Activated naive CD8-positive, alpha-beta T cell treated with anti-CD3 and anti-CD28 coated beads, Interleukin-2, amount 50 U/mL, for 24 hours (primary cell): ENCODE results near the gene TFAP2A.

Experiments used
- ATAC-seq: fragments of 150-1000 bp; cut with Tn5 transposase; one replicate; pipeline ENCODE4 v1.10.0; 2021
- DNase-seq: peaks from one replicate; pipeline ENCODE4 v3.0.0; 2021
- H3K27ac Mint-ChIP-seq: one replicate; pipeline ENCODE4 v1.8.0; 2021; ENCODE audit warnings: mild to moderate bottlenecking, mixed read lengths
- H3K27me3 Mint-ChIP-seq: one replicate; pipeline ENCODE4 v1.8.0; 2021; ENCODE audit warnings: mixed read lengths
- H3K36me3 Mint-ChIP-seq: one replicate; pipeline ENCODE4 v1.8.0; 2021; ENCODE audit warnings: low read depth, mixed read lengths
- H3K4me1 Mint-ChIP-seq: one replicate; pipeline ENCODE4 v1.8.0; 2021; ENCODE audit warnings: mixed read lengths
- H3K4me3 Mint-ChIP-seq: one replicate; pipeline ENCODE4 v1.8.0; 2021; ENCODE audit warnings: mild to moderate bottlenecking, moderate library complexity, mixed read lengths
- H3K9me3 Mint-ChIP-seq: one replicate; pipeline ENCODE4 v1.8.0; 2021; ENCODE audit warnings: mixed read lengths

TFAP2A gene

GRCh38 chr6:10414756-10415616 is at the start of gene TFAP2A:
TSS of gene TFAP2A (minus strand) at chr6:10415074. CDS start at chr6:10414991, 83 bp downstream.
- peaks cover 11% of the 10 kb centered on the region for H3K9me3 Mint-ChIP-seq
- DNase-seq (no peak), ATAC-seq (no peak)
- peaks cover 48% of the 10 kb centered on the region for H3K4me1 Mint-ChIP-seq
- H3K4me3 Mint-ChIP-seq: peak within 1 kb of the TSS; percentile 77
- H3K36me3 Mint-ChIP-seq: peaks cover 16% of the 10 kb centered on the region
- H3K27me3 Mint-ChIP-seq: peaks cover 85% of the 10 kb centered on the region
- peak within 1 kb of the TSS; percentile 42 for H3K27ac Mint-ChIP-seq

DNA sequence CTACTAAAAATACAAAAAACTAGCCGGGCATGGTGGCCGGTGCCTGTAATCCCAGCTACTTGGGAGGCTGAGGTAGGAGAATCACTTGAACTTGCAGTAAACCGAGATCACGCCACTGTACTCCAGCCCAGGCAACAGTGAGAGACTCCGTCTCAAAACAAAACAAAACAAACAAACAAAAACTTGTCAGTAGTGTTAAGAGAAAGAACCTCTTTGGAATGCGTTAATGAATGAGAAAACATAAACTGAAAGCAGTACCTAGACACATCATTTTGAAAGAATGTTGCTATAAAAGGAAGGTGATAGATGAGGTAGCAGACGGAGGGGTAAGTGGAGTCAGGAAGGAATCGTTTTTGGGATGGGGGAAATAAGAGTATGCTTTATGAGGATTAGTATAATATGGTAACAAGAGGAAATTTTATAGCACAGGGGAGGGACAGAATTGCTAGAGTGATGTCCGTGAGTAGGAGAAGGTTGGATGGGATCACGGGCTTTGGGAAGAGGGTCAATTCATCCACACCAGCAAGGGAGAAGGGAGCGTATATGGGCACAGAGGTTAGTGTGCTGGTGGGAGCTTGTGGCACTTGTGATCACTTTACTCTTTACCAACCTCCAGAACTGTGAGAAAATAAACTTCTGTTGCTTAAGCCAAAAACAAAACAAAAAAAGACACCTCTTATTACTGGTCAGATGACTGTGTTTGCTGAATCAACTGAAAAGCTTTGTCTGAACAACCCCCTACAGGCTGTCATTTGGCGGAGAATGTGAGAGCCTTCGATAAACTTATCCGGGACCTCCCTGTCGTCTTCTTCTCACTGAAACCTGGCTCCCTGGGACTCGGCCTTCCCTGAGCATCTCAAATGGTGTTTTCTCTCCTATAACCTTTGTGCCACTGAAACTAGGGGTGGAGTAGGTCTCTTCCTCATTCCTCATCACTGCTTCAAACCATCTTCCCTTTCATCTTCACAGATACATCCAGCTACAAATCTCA is 48.9 kb upstream of the TFAP2A start:
- DNase-seq (no peak), ATAC-seq (no peak)
- Mint-ChIP-seq H3K4me1 (no peaks in the 10 kb centered on the region), H3K27me3 (peaks cover 16% of the 10 kb centered on the region), H3K27ac (no peak overlapping the region), H3K9me3 (no peaks in the 10 kb centered on the region), H3K4me3 (no peak overlapping the region), H3K36me3 (no peaks in the 10 kb centered on the region)

GRCh38 chr6:10463040-10463439 is 48.2 kb upstream of the TFAP2A start:
- H3K27ac Mint-ChIP-seq: no peak overlapping the region
- no peaks in the 10 kb centered on the region for H3K9me3 Mint-ChIP-seq
- DNase-seq (no peak), ATAC-seq (no peak)
- no peaks in the 10 kb centered on the region for H3K36me3 Mint-ChIP-seq
- H3K4me1 Mint-ChIP-seq: no peaks in the 10 kb centered on the region
- no peak overlapping the region for H3K4me3 Mint-ChIP-seq
- H3K27me3 Mint-ChIP-seq: peaks cover 19% of the 10 kb centered on the region

DNA sequence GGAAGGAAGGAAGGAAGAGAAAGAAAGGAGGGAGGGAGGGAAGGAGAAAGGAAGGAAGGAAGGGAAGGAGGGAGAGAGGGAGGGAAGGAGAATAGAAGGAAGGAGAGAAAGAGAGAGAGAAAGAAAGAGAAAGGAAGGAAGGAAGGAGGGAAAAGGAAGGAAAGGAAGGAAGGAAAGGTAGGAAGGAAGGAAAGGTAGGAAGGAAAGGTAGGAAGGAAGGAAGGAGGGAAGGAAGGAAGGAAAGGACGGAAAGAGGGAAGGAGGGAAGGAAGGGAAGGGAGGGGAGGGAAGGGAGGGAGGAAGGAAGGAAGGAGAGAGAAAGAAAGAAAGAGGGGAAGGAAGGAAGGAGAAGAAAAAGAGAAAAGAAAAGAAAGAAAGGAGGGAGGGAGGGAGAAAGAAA is 47.0 kb upstream of the TFAP2A start:
- Mint-ChIP-seq H3K4me3 (no peak overlapping the region), H3K36me3 (no peaks in the 10 kb centered on the region), H3K27me3 (peaks cover 23% of the 10 kb centered on the region), H3K27ac (no peak overlapping the region), H3K9me3 (no peaks in the 10 kb centered on the region), H3K4me1 (no peaks in the 10 kb centered on the region)
- no peak for ATAC-seq
- DNase-seq: no peak

DNA sequence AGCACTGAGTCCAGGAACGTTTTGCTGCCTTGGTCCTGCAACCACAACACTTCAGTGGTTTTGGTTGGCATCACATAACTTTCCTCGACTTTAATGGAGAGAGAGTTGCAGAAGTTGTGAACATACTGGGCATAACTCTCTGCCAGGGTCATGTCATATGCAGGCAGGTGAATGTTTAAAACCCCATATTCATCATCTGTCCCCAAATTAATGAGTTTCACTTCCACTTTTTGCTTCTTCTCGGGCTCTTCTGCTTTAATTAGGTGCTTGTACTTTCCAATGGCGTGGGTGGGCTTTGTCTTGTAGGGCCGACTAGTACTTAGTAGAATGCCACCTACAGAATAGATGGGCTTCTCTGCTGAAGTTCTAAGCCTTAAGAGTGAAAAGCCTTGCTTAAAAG is 45.2 kb upstream of the TFAP2A start:
- no peaks in the 10 kb centered on the region for H3K4me1 Mint-ChIP-seq

DNA sequence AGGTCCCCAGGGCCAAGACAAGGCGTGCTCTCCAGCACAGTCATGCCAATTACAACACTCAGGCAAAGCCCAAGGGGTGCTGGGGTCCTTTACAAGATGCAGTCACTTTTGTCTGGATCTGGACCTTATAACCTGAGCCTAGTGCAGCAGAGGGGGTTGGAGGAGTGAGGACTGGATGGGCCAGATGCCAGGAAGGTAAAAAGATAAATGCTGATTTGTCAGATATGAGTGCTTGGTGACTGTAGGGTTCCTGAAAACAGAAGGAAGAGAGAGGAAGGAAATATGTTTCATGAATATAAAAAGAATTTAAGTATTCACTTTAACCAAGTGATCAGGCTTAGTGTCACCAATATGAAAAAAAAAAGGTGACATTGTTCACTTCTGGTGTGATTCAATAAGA is 43.4 kb upstream of the TFAP2A start:
- DNase-seq (no peak), ATAC-seq (no peak)
- no peaks in the 10 kb centered on the region for H3K36me3 Mint-ChIP-seq
- H3K4me1 Mint-ChIP-seq: no peaks in the 10 kb centered on the region
- H3K9me3 Mint-ChIP-seq: no peaks in the 10 kb centered on the region
- no peak overlapping the region for H3K4me3 Mint-ChIP-seq
- H3K27ac Mint-ChIP-seq: no peak overlapping the region
- H3K27me3 Mint-ChIP-seq: peaks cover 23% of the 10 kb centered on the region

More for the DNA sequence above, 45.2 kb upstream of the TFAP2A start:
- H3K27ac Mint-ChIP-seq: no peak overlapping the region
- no peak overlapping the region for H3K4me3 Mint-ChIP-seq
- H3K36me3 Mint-ChIP-seq: no peaks in the 10 kb centered on the region
- DNase-seq (no peak), ATAC-seq (no peak)
- H3K9me3 Mint-ChIP-seq: no peaks in the 10 kb centered on the region
- H3K27me3 Mint-ChIP-seq: peaks cover 23% of the 10 kb centered on the region

DNA sequence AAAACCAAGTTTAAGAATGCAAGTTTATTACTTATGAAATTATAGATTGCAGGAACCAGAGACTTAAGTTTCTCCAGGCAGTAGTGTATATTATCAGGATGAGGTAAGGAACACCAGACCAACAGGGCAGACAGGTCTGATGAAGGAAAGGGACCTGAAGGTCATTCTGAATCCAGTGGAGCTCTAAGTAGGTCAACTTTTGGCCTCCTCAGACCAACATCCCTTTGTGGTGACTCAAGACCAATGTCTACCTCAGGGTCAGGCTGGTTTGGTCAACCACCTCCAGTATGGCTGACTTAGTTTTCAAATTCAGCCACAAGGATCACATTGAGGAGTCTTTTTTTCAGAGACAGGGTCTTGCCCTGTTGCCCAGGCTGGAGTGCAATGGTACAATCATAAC is 38.7 kb upstream of the TFAP2A start:
- Mint-ChIP-seq H3K27ac (no peak overlapping the region), H3K27me3 (peaks cover 7% of the 10 kb centered on the region), H3K4me1 (no peaks in the 10 kb centered on the region), H3K36me3 (no peaks in the 10 kb centered on the region), H3K4me3 (no peak overlapping the region), H3K9me3 (no peaks in the 10 kb centered on the region)
- ATAC-seq (no peak), DNase-seq (no peak)

GRCh38 chr6:10451828-10452509 is 37.1 kb upstream of the TFAP2A start:
- no peaks in the 10 kb centered on the region for H3K36me3 Mint-ChIP-seq
- no peak for ATAC-seq
- no peak overlapping the region for H3K4me3 Mint-ChIP-seq
- no peaks in the 10 kb centered on the region for H3K9me3 Mint-ChIP-seq
- DNase-seq: no peak
- H3K27me3 Mint-ChIP-seq: peaks cover 9% of the 10 kb centered on the region
- H3K27ac Mint-ChIP-seq: no peak overlapping the region
- no peaks in the 10 kb centered on the region for H3K4me1 Mint-ChIP-seq

DNA sequence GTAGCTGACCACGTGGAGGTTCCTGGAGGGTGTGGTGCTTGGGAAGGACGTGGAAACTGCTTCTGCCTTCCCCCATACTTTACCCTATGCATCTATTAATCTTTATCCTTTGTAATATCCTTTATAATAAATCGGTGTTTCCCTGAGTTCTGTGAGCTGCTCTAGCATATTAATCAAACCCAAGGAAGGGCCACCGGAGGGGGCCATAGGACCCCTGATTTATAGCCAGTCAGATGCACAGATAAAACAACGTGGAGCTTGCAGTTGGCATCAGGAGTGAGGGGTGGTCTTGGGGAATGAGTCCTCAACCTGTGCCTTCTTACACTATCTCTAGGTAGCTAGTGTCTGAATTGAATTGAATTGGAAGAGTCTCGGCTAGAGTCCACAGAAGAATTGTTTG is 36.5 kb upstream of the TFAP2A start:
- H3K27me3 Mint-ChIP-seq: peaks cover 9% of the 10 kb centered on the region
- H3K36me3 Mint-ChIP-seq: no peaks in the 10 kb centered on the region
- H3K27ac Mint-ChIP-seq: no peak overlapping the region
- no peak for DNase-seq
- ATAC-seq: no peak
- H3K4me3 Mint-ChIP-seq: no peak overlapping the region
- H3K4me1 Mint-ChIP-seq: no peaks in the 10 kb centered on the region
- H3K9me3 Mint-ChIP-seq: no peaks in the 10 kb centered on the region

GRCh38 chr6:10449751-10450150 is 34.9 kb upstream of the TFAP2A start:
- no peaks in the 10 kb centered on the region for H3K9me3 Mint-ChIP-seq
- ATAC-seq: no peak
- peaks cover 9% of the 10 kb centered on the region for H3K27me3 Mint-ChIP-seq
- H3K27ac Mint-ChIP-seq: no peak overlapping the region
- no peaks in the 10 kb centered on the region for H3K36me3 Mint-ChIP-seq
- no peak for DNase-seq
- no peak overlapping the region for H3K4me3 Mint-ChIP-seq
- H3K4me1 Mint-ChIP-seq: no peaks in the 10 kb centered on the region

DNA sequence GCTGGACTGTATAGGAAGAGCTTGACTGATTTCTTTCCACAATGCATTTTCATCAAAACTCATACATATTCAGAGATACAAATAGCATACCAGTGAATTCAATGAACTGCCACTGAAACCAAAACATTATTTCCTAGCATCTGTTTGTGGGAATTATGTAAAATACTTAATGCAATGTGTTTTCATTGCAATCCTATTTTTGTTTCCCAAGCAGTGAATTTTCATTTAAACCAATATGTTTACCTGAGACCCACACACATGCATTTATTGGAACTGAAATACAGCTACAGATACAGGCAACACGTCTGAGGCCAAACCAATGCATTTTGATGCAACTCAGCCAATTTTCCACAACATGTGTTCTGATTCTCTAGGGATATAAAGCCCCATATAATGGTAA is 33.2 kb upstream of the TFAP2A start:
- ATAC-seq (no peak), DNase-seq (no peak)
- H3K36me3 Mint-ChIP-seq: no peaks in the 10 kb centered on the region
- no peak overlapping the region for H3K4me3 Mint-ChIP-seq
- H3K4me1 Mint-ChIP-seq: no peaks in the 10 kb centered on the region
- H3K9me3 Mint-ChIP-seq: no peaks in the 10 kb centered on the region
- H3K27me3 Mint-ChIP-seq: peaks cover 16% of the 10 kb centered on the region
- H3K27ac Mint-ChIP-seq: no peak overlapping the region

- ATAC-seq (no peak), DNase-seq (no peak)
- H3K36me3 Mint-ChIP-seq: no peaks in the 10 kb centered on the region
- no peaks in the 10 kb centered on the region for H3K4me1 Mint-ChIP-seq
- H3K27me3 Mint-ChIP-seq: peaks cover 21% of the 10 kb centered on the region
- no peak overlapping the region for H3K4me3 Mint-ChIP-seq
- no peak overlapping the region for H3K27ac Mint-ChIP-seq
- H3K9me3 Mint-ChIP-seq: no peaks in the 10 kb centered on the region
Observed at GRCh38 chr6:10446548-10446947, 31.7 kb upstream of the TFAP2A start.

DNA sequence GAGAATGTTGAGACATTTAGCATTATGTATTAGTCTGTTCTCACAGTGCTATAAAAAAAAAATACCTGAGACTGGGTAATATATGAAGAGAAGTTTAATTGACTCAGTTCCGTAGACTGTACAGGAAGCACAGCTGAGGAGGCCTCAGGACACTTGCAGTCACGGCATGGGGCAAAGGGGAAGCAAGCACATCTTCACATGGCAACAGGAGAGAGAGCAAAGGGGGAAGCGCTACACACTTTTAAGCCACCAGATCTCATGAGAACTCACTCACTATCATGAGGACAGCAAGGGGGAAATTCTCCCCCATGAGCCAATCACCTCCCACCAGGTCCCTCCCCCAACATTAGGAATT is 26.8 kb upstream of the TFAP2A start:
- ATAC-seq (no peak), DNase-seq (no peak)
- H3K27me3 Mint-ChIP-seq: peaks cover 12% of the 10 kb centered on the region
- no peaks in the 10 kb centered on the region for H3K9me3 Mint-ChIP-seq
- H3K4me1 Mint-ChIP-seq: no peaks in the 10 kb centered on the region
- H3K4me3 Mint-ChIP-seq: no peak overlapping the region
- H3K27ac Mint-ChIP-seq: no peak overlapping the region
- no peaks in the 10 kb centered on the region for H3K36me3 Mint-ChIP-seq

GRCh38 chr6:10441004-10441654 is 26.3 kb upstream of the TFAP2A start:
- Mint-ChIP-seq H3K27me3 (peaks cover 12% of the 10 kb centered on the region), H3K27ac (no peak overlapping the region), H3K36me3 (no peaks in the 10 kb centered on the region), H3K9me3 (no peaks in the 10 kb centered on the region), H3K4me1 (no peaks in the 10 kb centered on the region), H3K4me3 (no peak overlapping the region)
- no peak for ATAC-seq
- DNase-seq: no peak
